ENCODE measurements around the gene C19orf81.

C19orf81 gene

DNA sequence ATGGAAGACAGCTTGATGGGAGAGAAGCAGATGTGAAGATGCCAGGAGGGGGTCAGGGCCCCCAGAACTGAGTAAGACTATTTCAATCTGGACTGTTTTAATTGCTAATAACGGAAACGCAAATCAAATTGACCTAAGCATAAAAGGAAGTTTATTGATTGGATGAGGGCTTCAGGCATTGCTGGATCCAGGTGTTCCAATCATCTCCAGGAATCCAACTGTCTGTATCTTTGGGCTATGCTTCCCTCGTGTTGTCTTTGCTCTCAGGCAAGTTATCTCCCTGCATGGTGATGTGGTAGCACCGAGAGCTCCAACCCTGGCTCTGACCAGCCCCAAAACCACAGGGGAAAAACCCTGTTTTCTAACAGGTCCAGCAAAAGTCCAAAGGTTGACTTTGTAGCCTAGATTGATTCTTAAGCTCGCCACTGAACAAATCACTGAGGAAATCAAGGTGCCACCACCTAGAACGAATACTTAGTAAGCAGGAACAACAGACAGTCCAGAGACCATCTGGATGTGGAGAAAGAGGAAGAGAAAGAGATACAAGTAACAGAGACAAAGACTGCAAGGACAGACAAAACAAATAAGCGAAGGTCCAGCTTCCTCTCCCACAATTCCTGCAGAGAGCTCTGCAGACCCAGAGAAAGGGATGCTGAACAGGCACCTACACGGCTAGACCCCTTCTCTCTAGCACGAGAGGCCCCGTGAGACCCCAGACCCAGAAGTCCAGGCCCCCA, 1.2 kb upstream of the C19orf81 start:
- peaks cover 30% of the 10 kb centered on the region for H3K27me3 ChIP-seq (ENCODE audit: insufficient read depth, low read length)
- no peak overlapping the region for H3K4me3 ChIP-seq (ENCODE audit: low read length)
- H3K9me3 ChIP-seq (ENCODE audit: insufficient read depth, low read depth, low read length), result peaks cover 55% of the 10 kb centered on the region
- H3K9ac ChIP-seq (ENCODE audit: low read depth, low read length), result no peak overlapping the region
- no peaks in the 10 kb centered on the region for H3K36me3 ChIP-seq (ENCODE audit: insufficient read depth, low read depth, low read length)
- H3K4me1 ChIP-seq (ENCODE audit: insufficient read depth, low read length), result no peaks in the 10 kb centered on the region
- H3K27ac ChIP-seq (ENCODE audit: low read length), result no peak overlapping the region

DNA sequence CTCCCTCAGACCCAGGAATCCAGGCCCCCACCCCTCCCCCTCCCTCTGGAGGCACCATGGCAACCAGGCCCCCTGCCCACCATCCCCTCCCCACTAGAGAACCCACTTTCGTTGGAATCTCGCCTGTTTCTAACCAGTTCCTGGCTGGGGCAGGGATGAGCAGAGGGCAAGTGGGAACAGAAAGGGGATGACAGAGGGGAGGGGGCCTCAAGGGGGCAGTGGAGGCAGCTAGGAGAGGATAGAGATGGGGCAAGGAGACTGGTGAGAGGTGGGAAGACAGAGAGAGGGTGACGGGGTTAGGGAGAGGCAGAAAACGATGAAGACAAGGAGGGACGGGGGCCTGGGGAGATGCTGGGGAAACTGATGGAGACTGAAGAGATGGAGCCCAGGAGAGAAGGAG, 586 bp upstream of the C19orf81 start:
- Histone ChIP-seq H3K4me3 (ENCODE audit: low read length) (no peak overlapping the region), H3K27ac (ENCODE audit: low read length) (no peak overlapping the region), H3K9me3 (ENCODE audit: insufficient read depth, low read depth, low read length) (peaks cover 55% of the 10 kb centered on the region)

DNA sequence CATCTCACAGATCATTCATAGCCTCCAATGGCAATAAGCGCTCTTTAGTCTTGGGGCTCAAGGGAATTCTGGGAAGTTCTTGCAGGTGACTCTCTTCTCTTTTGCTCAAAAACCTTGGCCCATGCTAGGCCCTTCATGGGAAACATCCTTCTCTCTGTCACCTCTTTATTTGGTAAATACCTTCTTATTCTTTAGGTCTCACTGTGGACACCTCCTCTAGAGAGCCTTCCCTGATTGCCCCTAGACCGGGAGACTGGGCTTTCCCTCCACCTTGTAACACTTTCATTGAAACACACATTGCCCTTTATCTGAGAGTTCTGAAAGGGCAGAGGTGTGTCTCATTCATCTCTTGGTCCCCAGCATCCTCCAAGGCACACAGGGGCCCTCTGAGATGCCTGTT, 1.9 kb downstream of the C19orf81 start:
- H3K27me3 ChIP-seq (ENCODE audit: insufficient read depth, low read length), result peaks cover 2% of the 10 kb centered on the region; the same call in 1 of the 2 replicates

More for the DNA sequence above, 586 bp upstream of the C19orf81 start:
- no peaks in the 10 kb centered on the region for H3K4me1 ChIP-seq (ENCODE audit: insufficient read depth, low read length)
- peaks cover 26% of the 10 kb centered on the region for H3K27me3 ChIP-seq (ENCODE audit: insufficient read depth, low read length)
- H3K9ac ChIP-seq (ENCODE audit: low read depth, low read length), result no peak overlapping the region
- H3K36me3 ChIP-seq (ENCODE audit: insufficient read depth, low read depth, low read length), result no peaks in the 10 kb centered on the region

DNA sequence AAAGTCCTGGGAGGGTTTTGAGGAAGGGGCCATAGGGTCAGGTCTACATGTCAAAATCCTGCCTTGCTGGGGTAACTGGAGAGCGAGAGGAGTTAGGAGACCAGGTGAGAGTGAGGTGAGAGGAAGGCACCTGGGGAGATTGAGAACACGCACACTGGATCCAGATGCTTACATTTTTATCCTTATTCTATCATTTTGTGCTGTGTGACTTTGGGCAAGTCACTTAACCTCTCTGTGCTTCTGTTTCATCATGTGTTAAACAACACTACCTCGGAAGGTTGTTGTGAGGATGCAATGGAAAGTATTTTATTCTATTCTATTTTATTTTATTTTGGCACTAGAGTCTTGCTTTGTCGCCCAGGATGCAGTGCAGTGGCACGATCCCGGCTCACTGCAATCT, 3.5 kb downstream of the C19orf81 start:
- Histone ChIP-seq H3K27me3 (ENCODE audit: insufficient read depth, low read length) (no peaks in the 10 kb centered on the region), H3K4me1 (ENCODE audit: insufficient read depth, low read length) (no peaks in the 10 kb centered on the region), H3K9ac (ENCODE audit: low read depth, low read length) (no peak overlapping the region), H3K4me3 (ENCODE audit: low read length) (no peak overlapping the region), H3K27ac (ENCODE audit: low read length) (no peak overlapping the region), H3K36me3 (ENCODE audit: insufficient read depth, low read depth, low read length) (no peaks in the 10 kb centered on the region), H3K9me3 (ENCODE audit: insufficient read depth, low read depth, low read length) (peaks cover 58% of the 10 kb centered on the region)

More for the DNA sequence above, 1.9 kb downstream of the C19orf81 start:
- peaks cover 50% of the 10 kb centered on the region for H3K9me3 ChIP-seq (ENCODE audit: insufficient read depth, low read depth, low read length)
- no peaks in the 10 kb centered on the region for H3K4me1 ChIP-seq (ENCODE audit: insufficient read depth, low read length)
- no peak overlapping the region for H3K4me3 ChIP-seq (ENCODE audit: low read length)
- no peak overlapping the region for H3K9ac ChIP-seq (ENCODE audit: low read depth, low read length)
- no peak overlapping the region for H3K27ac ChIP-seq (ENCODE audit: low read length)
- H3K36me3 ChIP-seq (ENCODE audit: insufficient read depth, low read depth, low read length), result no peaks in the 10 kb centered on the region

DNA sequence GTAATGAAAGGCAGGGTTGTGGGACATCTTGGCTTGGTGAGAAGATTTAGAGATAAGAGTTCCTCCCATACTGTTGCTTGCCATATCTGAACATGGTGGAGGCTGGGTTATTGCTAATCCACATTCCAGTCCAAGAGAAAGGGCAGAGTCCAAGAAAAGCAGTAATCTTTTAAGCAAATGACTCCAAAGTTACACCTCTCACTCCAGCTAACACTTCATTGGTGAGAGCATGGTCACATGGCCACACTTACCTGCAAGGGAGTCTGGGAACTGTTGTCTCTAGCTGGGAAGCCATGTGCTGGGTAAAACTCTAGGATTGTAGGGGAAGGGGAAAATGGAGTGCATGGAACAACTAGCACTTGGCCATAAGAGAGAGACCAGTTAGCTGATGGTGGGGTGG, 5.6 kb downstream of the C19orf81 start:
- Histone ChIP-seq H3K9ac (ENCODE audit: low read depth, low read length) (no peak overlapping the region), H3K9me3 (ENCODE audit: insufficient read depth, low read depth, low read length) (peaks cover 50% of the 10 kb centered on the region), H3K36me3 (ENCODE audit: insufficient read depth, low read depth, low read length) (no peaks in the 10 kb centered on the region), H3K4me1 (ENCODE audit: insufficient read depth, low read length) (no peaks in the 10 kb centered on the region), H3K4me3 (ENCODE audit: low read length) (no peak overlapping the region), H3K27ac (ENCODE audit: low read length) (no peak overlapping the region), H3K27me3 (ENCODE audit: insufficient read depth, low read length) (no peaks in the 10 kb centered on the region)

DNA sequence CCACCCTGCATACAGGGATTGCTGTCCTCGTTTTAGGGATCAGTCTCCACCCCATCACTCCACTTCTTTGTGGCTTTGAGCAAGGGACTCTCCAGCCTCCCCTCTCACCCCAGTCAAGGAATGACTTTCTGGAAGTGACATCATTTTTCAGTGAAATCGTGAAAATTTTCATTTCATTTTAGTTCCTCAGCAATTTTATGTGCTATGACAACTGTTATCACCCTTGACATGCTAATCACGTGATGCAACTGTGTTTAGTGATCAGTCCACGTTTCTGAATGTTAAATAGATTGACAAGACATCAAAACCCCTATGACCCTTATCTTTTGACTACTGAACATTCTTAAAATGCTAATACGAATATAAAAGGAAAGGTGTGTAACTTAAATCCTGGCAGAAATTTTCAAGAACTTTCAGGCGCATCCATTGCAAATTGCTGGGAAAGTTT, 8.0 kb downstream of the C19orf81 start:
- H3K27me3 ChIP-seq (ENCODE audit: insufficient read depth, low read length), result no peaks in the 10 kb centered on the region; the same call in 1 of the 2 replicates
- no peak overlapping the region for H3K27ac ChIP-seq (ENCODE audit: low read length)
- no peaks in the 10 kb centered on the region for H3K36me3 ChIP-seq (ENCODE audit: insufficient read depth, low read depth, low read length)
- H3K9me3 ChIP-seq (ENCODE audit: insufficient read depth, low read depth, low read length), result peaks cover 40% of the 10 kb centered on the region
- no peaks in the 10 kb centered on the region for H3K4me1 ChIP-seq (ENCODE audit: insufficient read depth, low read length)
- H3K9ac ChIP-seq (ENCODE audit: low read depth, low read length), result peak overlapping the region; percentile 86; the same call in 1 of the 2 replicates
- peak overlapping the region; percentile 79 for H3K4me3 ChIP-seq (ENCODE audit: low read length)

DNA sequence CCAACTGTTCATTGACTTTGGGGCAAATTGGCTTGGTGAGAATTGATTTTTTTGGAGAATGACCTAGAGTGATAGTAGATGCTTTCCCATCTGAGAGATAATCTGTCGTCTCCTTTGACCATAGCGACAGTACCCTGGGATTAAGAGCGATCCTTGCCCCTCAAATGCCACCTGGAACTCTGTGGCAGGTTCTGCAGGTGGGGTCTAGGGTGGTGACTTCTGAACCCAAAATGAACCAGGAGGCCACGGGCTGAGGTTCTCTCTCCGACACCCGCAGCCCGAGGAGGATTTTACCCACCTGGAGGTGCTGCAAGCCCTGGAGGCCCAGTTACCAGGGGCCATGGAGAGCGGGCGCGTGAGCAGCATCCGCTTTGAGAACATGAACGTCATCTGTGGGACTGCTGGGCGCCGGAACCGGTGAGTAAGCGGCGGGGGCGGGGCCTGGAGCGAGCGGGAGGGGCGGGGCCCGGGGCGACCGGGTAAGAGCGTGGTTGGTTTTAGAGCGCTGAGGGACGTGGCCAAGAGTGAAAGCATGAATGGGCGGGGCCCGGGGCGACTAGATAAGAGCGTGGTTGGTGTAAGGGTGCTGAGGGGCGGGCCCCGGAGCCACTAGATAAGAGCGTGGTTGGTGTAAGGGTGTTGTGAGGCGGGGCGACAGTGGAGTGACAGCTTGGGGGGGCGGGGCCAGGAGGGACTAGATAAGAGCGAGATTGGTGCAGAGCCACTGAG, 8.6 kb downstream of the C19orf81 start:
- Histone ChIP-seq H3K4me3 (ENCODE audit: low read length) (peak overlapping the region; percentile 79), H3K36me3 (ENCODE audit: insufficient read depth, low read depth, low read length) (no peaks in the 10 kb centered on the region), H3K9me3 (ENCODE audit: insufficient read depth, low read depth, low read length) (peaks cover 40% of the 10 kb centered on the region), H3K4me1 (ENCODE audit: insufficient read depth, low read length) (no peaks in the 10 kb centered on the region), H3K27ac (ENCODE audit: low read length) (peak overlapping the region; percentile 43), H3K27me3 (ENCODE audit: insufficient read depth, low read length) (no peaks in the 10 kb centered on the region; the same call in 1 of the 2 replicates), H3K9ac (ENCODE audit: low read depth, low read length) (peak overlapping the region; percentile 86; the same call in 1 of the 2 replicates)

DNA sequence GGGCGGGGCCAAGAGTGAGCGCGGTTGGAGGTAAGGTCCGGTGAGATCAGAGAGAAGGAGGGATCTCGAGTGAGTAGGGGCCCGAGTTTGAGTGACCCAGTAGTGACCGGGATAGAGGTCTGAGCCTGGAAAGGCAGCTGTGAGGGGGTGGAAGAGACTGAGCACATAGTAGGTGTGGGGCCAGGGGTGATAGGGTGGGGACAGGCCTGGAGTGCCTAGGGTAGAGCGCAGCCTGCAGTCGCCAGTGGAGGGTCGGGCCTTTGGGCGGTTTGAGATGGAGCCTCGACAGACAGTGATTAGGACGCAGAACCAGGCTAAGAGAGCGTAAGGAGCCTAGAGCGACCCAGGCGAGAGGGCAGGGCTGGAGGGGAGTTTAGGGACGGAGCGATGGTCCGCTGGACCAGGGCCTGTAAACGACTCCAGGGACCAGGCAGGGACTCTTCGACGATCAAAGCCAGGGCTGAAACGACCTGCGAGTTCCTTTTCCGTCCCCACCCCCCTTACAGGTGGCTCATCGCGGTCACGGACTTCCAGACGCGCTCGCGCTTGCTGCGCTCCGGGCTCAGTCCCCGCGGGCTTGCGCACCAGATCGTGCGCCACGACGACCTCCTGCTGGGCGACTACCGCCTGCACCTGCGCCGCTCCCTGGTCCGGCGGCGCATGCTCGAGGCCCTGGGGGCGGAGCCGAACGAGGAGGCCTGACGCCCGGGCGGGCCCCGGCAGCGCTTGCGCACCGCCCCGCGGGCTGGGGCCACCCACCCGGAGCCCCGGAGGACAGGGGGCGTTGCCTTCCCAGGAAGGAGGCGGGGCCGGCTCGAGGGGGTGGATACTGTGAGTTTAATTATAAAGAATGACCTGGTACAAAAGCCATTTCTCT, 9.4 kb downstream of the C19orf81 start:
- peak overlapping the region; percentile 76 for H3K4me3 ChIP-seq (ENCODE audit: low read length)
- H3K27ac ChIP-seq (ENCODE audit: low read length), result peak overlapping the region; percentile 11
- peak overlapping the region; percentile 78 for H3K9ac ChIP-seq (ENCODE audit: low read depth, low read length)

DNA sequence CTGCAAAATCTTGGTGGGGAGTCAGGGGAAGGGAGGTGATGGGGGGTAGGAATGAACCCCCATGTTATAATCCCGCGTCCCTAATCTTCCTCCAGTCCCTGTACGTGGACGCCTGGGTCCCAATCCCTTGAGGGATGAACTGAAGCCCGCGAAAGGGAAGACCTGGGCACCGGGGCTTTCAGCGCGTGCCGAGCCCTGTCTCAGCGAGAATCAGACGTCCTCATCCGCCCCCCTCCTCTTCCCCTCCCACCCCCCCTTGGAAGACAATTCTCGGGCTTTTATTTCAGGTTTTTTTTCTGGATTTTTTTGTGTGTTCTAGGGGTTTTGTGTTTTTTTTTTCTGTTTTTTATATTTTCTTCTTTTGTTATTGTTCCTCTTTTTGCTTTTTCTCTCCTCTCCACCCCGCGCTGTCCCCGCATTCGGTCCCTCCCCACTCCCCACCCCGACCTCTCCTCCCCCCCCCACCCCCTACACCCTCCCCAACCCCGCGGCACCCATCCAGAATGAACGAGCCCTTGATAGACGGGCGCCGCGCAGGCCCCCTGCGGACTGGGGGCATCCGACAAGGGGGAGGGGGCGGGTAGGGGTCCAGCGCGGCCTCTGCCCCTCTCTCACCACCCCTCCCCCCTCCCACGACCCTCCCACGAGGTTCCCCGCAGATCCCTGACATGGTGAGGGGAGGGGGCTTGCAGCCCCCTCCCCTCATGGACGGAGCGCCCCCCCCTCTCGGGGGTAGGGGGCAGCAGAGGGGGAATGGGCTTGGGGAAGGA, 10.3 kb downstream of the C19orf81 start:
- Histone ChIP-seq H3K27me3 (ENCODE audit: insufficient read depth, low read length) (no peaks in the 10 kb centered on the region; the same call in 1 of the 2 replicates), H3K4me1 (ENCODE audit: insufficient read depth, low read length) (no peaks in the 10 kb centered on the region), H3K4me3 (ENCODE audit: low read length) (peak overlapping the region; percentile 76; the same call in 1 of the 2 replicates), H3K36me3 (ENCODE audit: insufficient read depth, low read depth, low read length) (no peaks in the 10 kb centered on the region), H3K9ac (ENCODE audit: low read depth, low read length) (no peak overlapping the region), H3K9me3 (ENCODE audit: insufficient read depth, low read depth, low read length) (peaks cover 48% of the 10 kb centered on the region), H3K27ac (ENCODE audit: low read length) (no peak overlapping the region)

More for the DNA sequence above, 9.4 kb downstream of the C19orf81 start:
- Histone ChIP-seq H3K4me1 (ENCODE audit: insufficient read depth, low read length) (no peaks in the 10 kb centered on the region), H3K36me3 (ENCODE audit: insufficient read depth, low read depth, low read length) (no peaks in the 10 kb centered on the region), H3K27me3 (ENCODE audit: insufficient read depth, low read length) (no peaks in the 10 kb centered on the region; the same call in 1 of the 2 replicates), H3K9me3 (ENCODE audit: insufficient read depth, low read depth, low read length) (peaks cover 42% of the 10 kb centered on the region)

DNA sequence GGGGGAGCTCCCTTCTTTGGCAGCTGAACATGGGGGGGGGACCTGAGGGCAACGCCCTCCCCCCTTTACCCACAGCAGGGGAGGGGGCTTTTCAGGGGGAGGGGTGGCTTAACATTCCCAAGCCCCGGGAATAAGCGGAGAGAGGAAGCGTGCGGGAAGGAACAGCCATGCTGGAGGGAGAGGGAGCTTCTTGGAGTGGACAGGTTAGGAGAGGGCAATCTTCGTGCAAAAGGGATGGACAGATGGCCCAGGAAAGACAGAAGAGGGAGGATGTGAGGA, 10.8 kb downstream of the C19orf81 start:
- H3K27ac ChIP-seq (ENCODE audit: low read length), result no peak overlapping the region
- H3K9me3 ChIP-seq (ENCODE audit: insufficient read depth, low read depth, low read length), result peaks cover 44% of the 10 kb centered on the region
- no peaks in the 10 kb centered on the region for H3K36me3 ChIP-seq (ENCODE audit: insufficient read depth, low read depth, low read length)
- no peaks in the 10 kb centered on the region; the same call in 1 of the 2 replicates for H3K27me3 ChIP-seq (ENCODE audit: insufficient read depth, low read length)
- peak overlapping the region; percentile 49; the same call in 1 of the 2 replicates for H3K4me3 ChIP-seq (ENCODE audit: low read length)
- H3K4me1 ChIP-seq (ENCODE audit: insufficient read depth, low read length), result no peaks in the 10 kb centered on the region
- no peak overlapping the region for H3K9ac ChIP-seq (ENCODE audit: low read depth, low read length)

DNA sequence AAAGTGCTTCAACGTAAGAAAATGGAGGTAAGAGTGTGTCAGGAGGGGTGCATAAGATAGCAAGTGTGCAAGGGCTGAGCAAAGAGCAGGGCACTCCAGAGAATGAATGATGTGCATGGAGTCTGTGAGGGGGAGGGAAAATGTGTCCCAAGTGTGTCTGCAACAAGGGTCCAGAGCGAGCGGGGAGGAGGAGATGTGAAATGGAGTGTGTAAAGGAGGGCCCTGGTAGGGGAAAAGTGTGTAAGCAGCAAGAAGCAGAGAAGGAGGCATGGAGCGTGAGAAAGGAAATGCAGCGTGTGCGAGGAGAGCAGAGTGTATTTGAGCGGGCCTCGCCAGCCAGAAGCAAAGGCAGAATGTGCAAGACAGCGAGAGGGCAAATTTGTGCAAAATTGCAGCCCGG, 11.8 kb downstream of the C19orf81 start:
- Histone ChIP-seq H3K27me3 (ENCODE audit: insufficient read depth, low read length) (peaks cover 2% of the 10 kb centered on the region), H3K4me3 (ENCODE audit: low read length) (no peak overlapping the region), H3K9ac (ENCODE audit: low read depth, low read length) (no peak overlapping the region), H3K27ac (ENCODE audit: low read length) (no peak overlapping the region), H3K4me1 (ENCODE audit: insufficient read depth, low read length) (no peaks in the 10 kb centered on the region), H3K9me3 (ENCODE audit: insufficient read depth, low read depth, low read length) (peaks cover 39% of the 10 kb centered on the region), H3K36me3 (ENCODE audit: insufficient read depth, low read depth, low read length) (no peaks in the 10 kb centered on the region)

Data from iPS-20b (cell line).